Right lung (tissue), 10 donors: ENCODE results near the gene ANKRD27. TPM values are rescaled to one million over a fixed set of nuclear protein-coding genes. Genes with fewer than 3 reads are reported as not detected.
"Not testable (repeated sequence)": the region's sequence is repeated elsewhere in the genome, so short reads cannot be mapped to it uniquely, and the experiment has no call there.

Experiments
- DNase-seq, 2 donors: peaks; one replicate each; pipeline ENCODE4 v3.0.0-alpha.2; 2013
- long read RNA-seq, 8 donors: transcript quantifications; one replicate each; lab custom pipeline, GENCODE V29; 2026
- polyA plus RNA-seq, 5 donors: library from polyadenylated mRNA; unstranded; fragments of 120-200 nt; gene quantifications; one replicate each; pipeline versions ENCODE4 v1.2.1 to v1.2.3, GENCODE V29; 2013; ENCODE audit warnings: inconsistent platforms in 1 of 5, low replicate concordance in 1 of 5; ENCODE audit not compliant: insufficient read length in 5 of 5, insufficient read depth in 1 of 5

Gene ANKRD27
- 10 to 100 TPM; 17.6 to 28.2 (median 20.6) TPM for polyA plus RNA-seq
- long read RNA-seq, donor 1, full-length matches to known transcripts, result 1 of 11 reads
- long read RNA-seq, donor 1, partial matches to known transcripts, result 0 of 11 reads
- long read RNA-seq, donor 1, other reads (novel, unspliced or antisense), result 10 of 11 reads
- long read RNA-seq, donor 2, full-length matches to known transcripts, result 2 of 31 reads
- long read RNA-seq, donor 2, partial matches to known transcripts, result 29 of 31 reads
- long read RNA-seq, donor 2, other reads (novel, unspliced or antisense), result 0 of 31 reads
- long read RNA-seq, donor 3, result 0 reads
- long read RNA-seq, donor 4, full-length matches to known transcripts, result 1 of 1 reads
- long read RNA-seq, donor 4, partial matches to known transcripts, result 0 of 1 reads
- long read RNA-seq, donor 4, other reads (novel, unspliced or antisense), result 0 of 1 reads
- long read RNA-seq, donor 5, result 0 reads
- long read RNA-seq, donor 6, full-length matches to known transcripts, result 3 of 3 reads
- long read RNA-seq, donor 6, partial matches to known transcripts, result 0 of 3 reads
- long read RNA-seq, donor 6, other reads (novel, unspliced or antisense), result 0 of 3 reads
- long read RNA-seq, donor 7, full-length matches to known transcripts, result 1 of 1 reads
- long read RNA-seq, donor 7, partial matches to known transcripts, result 0 of 1 reads
- long read RNA-seq, donor 7, other reads (novel, unspliced or antisense), result 0 of 1 reads
- long read RNA-seq, donor 8, partial matches to known transcripts, result 19 of 19 reads
- long read RNA-seq, donor 8, other reads (novel, unspliced or antisense), result 0 of 19 reads

DNA sequence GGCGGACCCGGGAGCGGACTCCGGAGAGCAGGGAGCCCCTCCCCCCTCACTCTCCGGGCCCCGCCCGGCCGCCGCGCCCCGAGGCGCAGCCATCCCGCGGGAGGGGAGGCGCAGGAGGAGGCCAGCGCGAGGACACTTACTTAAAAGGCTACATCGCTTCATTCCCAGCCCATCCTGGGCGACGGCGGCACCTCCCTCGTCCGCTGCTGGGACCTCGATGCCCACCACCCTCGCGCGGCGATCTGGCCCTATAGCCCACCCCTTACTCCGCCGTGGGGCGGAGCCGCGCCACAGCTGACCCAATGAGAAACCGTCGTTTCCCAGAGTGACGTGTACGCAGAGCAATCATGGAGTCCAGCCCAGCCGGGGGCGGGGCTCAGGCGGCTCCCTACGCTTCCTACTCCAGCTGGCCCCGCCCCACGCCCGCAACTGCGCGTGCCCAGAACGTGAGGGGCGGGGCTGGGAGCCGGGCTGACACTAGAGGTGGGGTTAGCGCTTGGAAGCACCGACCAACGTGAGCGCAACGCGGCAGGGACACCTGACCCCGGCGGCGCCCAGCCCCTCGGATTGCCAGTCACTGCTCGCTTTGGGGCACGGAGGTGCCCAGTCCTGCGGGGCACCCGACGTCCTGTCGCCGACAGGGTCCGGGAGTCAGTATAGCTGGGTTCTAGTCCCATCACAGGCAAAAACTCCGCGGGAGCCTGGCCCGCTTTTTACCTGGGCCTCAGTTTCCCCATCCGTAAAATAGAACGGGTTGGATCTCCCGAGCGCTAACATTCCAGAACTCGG is at the start of gene ANKRD27:
ANKRD27 (minus strand) TSS at position 250 of the 789 bp plus-strand sequence. CDS start 16,165 bp downstream, outside the sequence.
- peak; percentile 99 for DNase-seq

DNA sequence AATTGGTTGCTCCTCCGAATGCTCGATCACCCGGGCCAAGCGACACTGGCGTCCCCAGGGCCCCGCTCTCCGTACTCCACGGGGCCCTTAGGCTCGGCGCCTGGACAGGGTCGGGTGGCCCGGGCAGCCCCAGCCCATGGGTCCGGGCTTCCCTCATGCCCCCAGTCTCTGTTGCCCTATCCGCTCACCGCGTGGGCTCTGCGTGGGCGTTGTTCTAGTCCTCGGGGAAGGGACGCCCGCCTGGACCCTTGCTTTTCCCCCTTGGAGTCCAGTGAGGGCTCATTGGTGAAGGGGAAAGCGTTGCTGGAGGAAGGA is 45.9 kb upstream of the ANKRD27 start:
- DNase-seq, result no peak

DNA sequence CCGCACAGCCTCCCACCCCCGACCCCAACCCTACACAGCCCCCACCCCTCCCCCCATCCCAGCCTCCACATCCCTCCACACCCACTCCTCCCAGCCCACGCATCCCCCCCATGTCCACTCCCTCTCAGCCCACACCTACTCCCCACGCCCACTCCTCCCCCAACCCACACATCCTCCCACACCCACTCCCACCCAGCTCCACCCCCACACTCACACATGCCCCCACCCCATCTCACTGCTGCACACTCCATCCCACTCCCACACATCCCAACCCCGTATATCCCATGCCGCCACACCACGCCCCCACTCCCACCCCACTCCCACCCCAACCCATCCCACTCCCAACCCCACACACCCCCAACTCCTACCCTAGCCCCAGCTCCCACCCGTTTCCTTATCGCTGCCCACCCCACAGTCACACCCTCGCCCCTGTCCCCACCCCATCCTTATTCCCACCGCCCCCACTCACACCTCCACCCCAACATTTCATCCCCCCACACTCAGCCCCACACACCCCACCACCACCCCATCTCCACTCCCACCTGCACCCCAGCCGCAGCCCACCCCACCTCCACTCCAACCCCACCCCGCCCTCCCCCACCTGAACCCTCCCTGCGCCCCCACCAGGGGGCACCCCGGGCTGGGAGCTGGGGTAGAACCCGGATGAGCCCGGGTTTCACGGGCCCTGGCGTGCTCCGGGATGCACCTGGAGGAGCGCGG is 45.4 kb upstream of the ANKRD27 start:
- DNase-seq, result no peak

DNA sequence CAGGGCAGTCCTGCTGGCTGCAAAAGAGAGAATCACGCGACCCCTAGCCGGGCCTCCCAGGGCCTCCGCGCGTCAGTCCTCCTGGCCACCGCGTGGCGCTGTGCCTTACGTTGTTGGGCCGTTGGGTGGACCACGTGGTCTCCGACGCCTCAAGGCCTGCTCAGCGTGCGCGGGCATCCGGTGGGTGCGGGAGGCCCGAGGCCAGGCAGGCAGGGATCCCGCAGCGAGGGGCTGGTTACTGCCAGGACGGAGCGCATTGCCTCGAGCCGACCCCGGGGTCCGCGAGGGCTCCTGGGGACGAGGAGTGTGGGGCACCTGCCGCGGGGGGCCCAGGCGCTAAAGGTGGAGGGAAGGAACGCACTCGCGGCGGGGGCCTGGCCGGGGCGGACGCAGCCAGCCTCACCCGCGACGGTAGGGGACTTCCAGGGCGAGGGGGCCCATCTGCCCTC is 44.7 kb upstream of the ANKRD27 start, which contains the start of gene TDRD12:
TDRD12 (plus strand) TSS at position 157 of the 449 bp plus-strand sequence. CDS start 306 bp downstream, outside the sequence.
- DNase-seq, result no peak

DNA sequence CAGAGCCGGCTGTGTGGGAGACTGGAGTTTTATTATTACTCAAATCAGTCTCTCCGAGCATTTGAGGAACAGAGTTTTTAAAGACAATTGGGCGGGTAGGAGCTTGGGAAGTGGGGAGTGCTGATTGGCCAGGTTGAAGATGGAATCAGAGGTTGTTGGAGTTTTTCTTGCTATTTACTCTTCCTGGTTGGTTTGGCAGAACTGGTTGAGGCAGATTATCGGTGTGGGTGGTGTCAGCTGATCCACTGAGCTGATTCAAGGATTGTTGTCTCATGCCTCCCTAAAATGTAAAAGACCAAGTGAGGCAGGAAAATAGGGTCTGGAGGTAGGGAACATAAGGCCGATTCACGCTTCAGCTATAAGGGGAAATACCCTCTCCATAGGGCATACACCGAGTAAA is 43.3 kb upstream of the ANKRD27 start:
- DNase-seq, result no peak

DNA sequence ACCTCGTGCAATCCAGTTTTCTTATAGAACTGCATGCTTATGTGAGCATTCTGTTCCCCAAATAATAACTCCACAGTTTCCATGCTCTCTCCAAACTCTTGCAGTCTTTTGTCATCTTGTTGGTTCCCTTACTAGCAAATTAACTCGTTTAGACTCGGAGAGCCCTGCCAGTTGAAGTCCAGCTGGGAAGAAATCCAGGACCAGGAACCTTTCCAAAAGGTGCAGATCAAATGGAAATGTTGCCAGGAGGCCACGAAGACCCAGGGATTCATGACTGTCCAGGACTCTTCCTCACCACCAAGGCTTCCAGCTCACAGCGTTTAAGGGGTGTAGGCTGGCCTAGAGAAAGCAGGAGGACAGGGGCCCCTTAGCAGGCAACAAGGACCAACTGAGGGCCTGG is 42.5 kb upstream of the ANKRD27 start:
- no peak for DNase-seq

DNA sequence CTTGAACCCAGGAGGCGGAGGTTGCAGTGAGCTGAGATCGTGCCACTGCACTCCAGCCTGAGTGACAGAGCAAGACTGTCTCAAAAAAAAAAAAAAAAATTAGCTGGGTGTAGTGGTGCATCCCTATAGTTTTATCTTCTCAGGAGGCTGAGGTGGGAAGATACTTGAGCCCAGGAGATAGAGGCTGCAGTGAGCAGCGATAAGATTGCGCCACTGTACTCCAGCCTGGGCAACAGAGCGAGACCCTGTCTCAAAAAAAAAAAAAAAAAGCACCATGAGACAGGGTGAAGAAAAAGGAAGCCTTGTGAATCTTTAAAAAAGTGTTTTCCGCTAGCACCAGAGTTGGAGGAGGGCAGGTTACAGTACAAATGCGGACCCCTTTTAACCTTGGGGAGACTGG is 41.2 kb upstream of the ANKRD27 start:
- not testable (repeated sequence) for DNase-seq

DNA sequence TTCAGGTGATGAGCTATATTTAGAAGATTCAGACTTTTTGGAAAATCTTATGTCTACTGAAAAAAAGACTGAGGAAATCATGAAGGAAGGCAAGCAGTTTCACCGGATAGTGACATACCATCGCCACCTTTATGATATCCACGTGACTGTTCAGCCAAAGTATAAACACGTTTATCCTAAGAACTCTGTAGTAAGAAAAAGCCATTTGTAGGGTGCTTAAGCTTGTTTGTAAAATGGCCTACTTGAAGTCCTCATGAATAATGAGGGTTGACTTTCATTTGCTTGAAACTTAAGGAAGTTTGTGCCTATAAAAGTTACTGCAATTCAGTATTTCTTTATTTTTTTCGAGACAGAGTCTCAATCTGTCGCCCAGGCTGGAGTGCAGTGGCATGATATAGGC is 36.8 kb upstream of the ANKRD27 start:
- DNase-seq, result no peak

DNA sequence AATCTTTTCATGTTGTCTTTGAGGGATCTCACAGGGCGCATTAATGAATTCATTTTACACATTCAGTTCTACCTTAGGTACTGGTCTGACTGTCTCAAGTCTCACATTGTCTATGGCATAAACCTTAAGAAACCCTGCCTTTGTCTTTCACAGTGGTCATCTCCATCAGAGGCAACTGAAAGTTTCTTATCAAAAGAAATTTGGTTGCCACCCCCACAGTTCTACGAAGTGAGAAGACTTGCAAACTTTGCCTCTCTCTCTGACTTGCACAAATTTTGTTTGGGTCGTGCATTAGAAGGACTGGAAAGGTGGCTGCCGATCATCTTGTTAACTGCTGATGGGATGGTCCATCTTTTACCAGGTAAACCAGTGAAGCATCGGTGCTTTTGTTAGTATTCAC is 34.1 kb upstream of the ANKRD27 start:
- no peak for DNase-seq

DNA sequence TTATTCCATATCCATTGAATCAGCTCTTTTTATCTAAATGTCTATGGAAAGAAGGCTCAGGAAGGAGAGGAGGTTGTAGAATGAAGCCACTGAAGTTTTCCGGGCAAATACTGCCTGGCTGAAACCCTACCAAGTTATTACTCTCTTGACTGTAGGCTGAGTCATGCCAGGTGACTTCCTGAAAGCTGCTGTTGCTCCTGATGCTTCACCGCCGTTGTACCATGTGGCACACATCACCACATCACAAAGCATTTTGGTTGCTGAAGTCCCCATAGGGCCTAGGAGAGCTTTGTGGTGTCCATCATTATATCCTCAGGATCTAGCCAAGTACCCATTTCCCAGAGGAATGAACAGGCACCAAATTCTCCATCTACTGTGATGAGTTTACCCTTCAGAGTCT is 33.5 kb upstream of the ANKRD27 start:
- no peak for DNase-seq

DNA sequence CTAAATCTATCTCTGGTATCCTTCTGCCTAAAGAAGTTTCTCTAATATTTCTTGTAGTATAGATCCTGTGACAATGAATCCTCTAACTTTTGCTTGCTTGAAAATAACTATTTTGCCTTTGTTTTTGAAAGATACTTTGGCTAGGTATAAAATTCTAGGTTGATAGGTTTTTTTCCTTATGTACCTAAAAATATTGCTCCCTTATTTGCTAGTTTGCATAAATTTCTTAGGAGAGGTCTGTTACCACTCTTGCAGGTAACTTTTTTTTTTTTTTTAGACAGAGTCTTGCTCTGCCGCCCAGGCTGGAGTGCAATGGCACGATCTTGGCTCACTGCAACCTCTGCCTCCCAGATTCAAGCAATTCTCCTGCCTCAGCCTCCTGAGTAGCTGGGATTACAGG is 29.0 kb upstream of the ANKRD27 start:
- not testable (repeated sequence) for DNase-seq

DNA sequence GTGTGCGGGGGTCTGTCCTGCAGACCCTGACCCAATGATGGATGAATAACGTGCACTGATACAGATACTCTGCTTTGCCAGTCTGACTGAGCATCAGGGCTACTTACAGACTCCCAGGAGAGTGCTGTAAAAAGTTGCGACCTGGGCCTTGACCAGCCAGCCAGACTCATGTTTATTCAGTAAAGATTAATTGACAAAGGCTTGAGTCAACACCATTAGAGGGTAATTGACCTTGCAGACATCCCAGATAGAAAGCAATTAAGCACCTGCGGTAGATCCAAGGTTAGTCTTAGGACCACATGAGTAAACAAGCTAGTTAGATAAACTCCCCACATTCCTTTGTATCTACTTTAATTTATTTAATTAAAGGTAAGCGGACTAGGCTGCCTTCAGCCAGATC is 27.0 kb upstream of the ANKRD27 start:
- no peak for DNase-seq

DNA sequence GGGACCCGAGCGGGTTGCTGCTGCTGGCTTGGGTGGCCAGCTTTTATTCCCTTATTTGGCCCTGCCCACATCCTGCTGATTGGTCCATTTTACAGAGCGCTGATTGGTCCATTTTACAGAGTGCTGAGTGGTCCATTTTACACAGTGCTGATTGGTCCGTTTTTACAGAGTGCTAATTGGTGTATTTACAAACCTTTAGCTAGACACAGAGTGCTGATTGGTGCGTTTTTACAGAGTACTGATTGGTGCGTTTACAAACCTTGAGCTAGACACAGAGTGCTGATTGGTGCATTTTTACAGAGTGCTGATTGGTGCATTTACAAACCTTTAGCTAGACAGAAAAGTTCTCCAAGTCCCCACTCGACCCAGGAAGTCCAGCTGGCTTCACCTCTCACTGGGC is 25.1 kb upstream of the ANKRD27 start:
- not testable (repeated sequence) for DNase-seq

DNA sequence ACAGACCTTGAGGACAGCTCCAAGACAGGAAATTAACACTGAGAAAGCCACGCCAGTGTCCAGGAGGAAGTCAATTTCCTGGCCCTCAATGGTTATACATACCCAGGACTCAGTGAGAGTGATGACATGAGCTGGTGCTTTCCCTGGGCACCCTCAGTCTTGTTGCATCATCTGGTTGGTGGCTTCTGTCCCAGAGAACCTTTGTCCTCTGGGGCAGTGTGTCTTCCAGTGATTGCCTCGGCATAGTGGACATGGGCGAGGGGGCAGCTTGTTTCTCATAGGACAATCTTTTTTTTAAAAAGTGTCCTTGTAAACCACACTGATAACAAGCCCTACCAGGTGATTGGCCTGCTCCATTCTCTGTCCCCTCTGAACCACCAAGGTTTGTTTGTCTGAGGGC is 21.8 kb upstream of the ANKRD27 start:
- DNase-seq, result not testable (repeated sequence)

DNA sequence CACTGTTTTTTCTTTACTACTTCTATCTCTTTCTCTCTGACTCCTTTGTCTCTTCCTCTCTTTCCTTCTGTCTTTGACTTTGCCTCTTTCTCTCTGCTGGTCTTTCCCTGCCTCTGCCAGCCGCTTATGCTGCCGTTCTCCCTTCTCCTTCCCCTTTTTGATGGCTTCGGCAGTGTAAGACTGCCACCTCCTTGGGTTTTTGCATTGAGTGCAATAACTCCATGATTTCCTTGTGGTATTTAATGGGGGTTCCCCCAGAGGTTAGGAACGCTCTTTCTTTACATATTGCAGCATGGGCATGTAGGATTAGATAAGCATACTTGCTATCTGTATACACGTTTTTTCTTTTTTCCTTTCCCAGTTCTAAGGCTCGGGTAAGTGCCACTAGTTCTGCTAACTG is 20.5 kb upstream of the ANKRD27 start:
- not testable (repeated sequence) for DNase-seq

DNA sequence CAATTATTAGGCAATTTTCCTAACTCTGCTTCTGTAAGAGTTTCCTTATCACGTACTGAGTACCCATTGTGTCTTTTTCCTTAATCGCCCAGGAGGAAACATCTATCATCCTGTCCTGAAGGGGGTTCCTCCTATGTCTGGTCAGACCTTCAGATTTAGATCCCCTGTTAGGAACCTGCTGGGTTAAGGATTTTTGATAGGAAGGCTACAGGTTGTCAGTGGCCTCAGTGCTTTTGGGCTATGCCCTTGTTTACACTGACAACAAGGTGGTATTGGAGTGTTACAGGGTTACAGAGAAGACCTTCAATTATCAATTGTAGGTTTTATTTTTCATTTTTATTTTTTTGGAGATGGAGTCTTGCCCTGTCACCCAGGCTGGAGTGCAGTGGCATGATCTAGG is 19.9 kb upstream of the ANKRD27 start:
- not testable (repeated sequence) for DNase-seq

DNA sequence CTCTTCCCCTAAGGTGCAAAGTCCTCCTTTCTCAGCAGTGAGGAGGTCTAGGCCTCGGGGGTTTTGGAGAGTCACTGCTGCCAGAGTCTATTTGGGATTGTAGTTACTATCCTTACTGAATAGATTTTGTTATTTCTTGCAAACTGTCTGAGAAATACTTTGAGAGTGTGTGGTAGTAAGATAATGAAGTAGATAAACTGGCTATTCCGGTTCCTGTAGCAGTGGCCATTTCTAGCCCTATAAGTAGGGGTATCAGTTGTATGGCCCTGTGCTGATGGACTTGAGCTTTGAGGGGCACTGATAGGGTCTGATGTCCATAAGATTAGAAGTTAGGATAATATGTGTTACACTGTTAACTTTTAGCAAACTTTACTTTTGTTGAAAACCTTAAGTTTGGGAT is 19.3 kb upstream of the ANKRD27 start:
- not testable (repeated sequence) for DNase-seq

DNA sequence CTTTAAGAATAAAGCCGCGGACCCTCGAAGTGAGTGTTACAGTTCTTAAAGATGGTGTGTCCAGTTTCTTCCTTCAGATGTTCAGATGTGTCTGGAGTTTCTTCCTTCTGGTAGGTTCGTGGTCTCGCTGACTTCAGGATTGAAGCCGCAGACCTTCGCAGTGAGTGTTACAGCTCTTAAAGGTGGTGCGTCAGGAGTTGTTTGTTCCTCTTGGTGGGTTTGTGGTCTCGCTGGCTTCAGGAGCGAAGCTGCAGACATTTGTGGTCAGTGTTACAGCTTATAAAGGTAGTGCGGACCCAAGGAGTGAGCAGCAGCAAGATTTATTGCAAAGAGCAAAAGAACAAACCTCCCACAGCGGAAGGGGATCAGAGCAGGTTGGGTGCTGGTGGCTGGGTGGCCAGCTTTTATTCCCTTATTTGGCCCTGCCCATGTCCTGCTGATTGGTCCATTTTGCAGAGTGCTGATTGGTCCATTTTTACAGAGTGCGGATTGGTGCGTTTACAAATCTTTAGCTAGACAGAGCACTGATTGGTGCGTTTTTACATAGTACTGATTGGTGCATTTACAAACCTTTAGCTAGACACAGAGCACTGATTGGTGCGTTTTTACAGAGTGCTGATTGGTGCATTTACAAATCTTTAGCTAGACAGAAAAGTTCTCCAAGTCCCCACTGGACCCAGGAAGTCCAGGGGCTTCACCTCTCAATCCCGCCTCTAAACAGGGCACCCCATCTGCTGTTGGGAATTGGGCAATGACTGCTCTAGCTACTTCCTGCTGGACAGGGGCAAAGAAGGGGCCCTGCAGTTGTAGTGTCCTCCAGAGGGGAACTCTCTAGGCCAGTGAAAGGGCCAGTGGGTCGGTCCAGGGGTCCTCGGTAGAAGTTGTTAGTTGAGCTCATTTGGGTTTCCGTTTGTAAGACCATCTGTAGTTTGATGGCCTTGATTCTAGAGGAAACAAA is 18.4 kb upstream of the ANKRD27 start:
- not testable (repeated sequence) for DNase-seq

DNA sequence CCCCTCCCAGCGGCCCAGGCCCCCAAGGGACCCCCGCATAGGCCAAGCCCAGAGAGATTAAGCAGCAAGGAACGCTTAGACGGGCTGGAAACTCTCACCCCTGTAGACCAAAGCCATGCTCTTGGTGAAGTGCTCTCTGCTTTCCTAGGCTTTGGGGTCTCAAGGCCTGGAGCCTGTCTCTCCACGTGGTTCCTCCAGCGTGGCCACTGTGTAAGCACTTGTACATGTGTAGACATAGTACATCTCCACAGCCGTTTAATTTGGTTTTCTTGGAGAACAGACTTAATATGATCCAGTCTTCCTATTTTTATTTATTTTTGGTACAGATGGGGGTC is 17.7 kb upstream of the ANKRD27 start:
- DNase-seq, result no peak
